Suprapubic skin (tissue), 3 donors: ENCODE data around the gene GTSE1.

Experiments
- POLR2A ChIP-seq, 2 donors: fragments of 450-650 bp; IDR thresholded peaks; one replicate each; pipeline ENCODE4 v1.6.1; 2017; ENCODE audit warnings: antibody characterized with exemption in 2 of 2, mild to moderate bottlenecking in 2 of 2, moderate library complexity in 2 of 2
- TF ChIP-seq, protein P1 (sequence below), 2 donors: fragments of 200-600 bp in 1 of 2; fragments of 450-650 bp in 1 of 2; sonication (generic) in 1 of 2; IDR thresholded peaks; one replicate each; pipeline ENCODE4 v1.5.1; 2016 to 2019; ENCODE audit warnings: antibody characterized with exemption in 2 of 2, mild to moderate bottlenecking in 1 of 2, moderate library complexity in 1 of 2

DNA sequence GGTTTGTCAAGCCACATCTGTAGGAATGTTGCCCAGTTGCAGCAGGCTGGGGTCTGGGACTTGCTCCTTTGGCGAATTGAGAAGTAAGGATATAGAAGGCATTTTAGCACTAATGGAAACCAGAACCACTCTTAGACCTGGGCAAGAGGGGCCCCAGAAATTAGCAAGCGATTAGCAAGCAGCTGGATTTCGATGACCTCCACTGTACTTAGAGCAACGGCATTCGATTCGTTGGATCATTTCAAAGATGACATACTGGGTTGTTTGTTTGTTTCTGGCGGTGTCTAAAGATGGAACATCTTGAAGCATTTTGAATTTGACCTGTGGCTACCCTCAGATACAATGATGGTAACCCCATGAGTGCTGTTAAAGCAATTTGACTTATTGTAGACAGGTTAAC, 45.4 kb upstream of the GTSE1 start:
- TF ChIP-seq, protein P1, sequence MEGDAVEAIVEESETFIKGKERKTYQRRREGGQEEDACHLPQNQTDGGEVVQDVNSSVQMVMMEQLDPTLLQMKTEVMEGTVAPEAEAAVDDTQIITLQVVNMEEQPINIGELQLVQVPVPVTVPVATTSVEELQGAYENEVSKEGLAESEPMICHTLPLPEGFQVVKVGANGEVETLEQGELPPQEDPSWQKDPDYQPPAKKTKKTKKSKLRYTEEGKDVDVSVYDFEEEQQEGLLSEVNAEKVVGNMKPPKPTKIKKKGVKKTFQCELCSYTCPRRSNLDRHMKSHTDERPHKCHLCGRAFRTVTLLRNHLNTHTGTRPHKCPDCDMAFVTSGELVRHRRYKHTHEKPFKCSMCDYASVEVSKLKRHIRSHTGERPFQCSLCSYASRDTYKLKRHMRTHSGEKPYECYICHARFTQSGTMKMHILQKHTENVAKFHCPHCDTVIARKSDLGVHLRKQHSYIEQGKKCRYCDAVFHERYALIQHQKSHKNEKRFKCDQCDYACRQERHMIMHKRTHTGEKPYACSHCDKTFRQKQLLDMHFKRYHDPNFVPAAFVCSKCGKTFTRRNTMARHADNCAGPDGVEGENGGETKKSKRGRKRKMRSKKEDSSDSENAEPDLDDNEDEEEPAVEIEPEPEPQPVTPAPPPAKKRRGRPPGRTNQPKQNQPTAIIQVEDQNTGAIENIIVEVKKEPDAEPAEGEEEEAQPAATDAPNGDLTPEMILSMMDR (IDR thresholded peaks at IDR 0.05): no peak
- TF ChIP-seq POLR2A (IDR thresholded peaks at IDR 0.05): no peak
